DOHH2 (cell line): ENCODE measurements around the gene LNP1.

Experiments
- H3F3A ChIP-seq: fragments of 200-600 bp; sonication (generic), shearing (Covaris generic); 2 replicates; pipeline ENCODE4 v1.6.0; 2016; ENCODE audit warnings: antibody characterized with exemption, mild to moderate bottlenecking; ENCODE audit not compliant: control insufficient read depth, insufficient read depth
- H3K27ac ChIP-seq: fragments of 200-600 bp; sonication (generic); 2 replicates; pipeline ENCODE4 v1.5.1; 2014; ENCODE audit warnings: low read depth, mild to moderate bottlenecking, low read length, moderate library complexity
- H3K27me3 ChIP-seq: fragments of 200-600 bp; sonication (generic); 2 replicates; pipeline ENCODE4 v1.6.1; 2014; ENCODE audit warnings: mild to moderate bottlenecking, low read length, mixed read lengths; ENCODE audit not compliant: control insufficient read depth
- H3K36me3 ChIP-seq: fragments of 200-600 bp; sonication (generic); 2 replicates; pipeline ENCODE4 v1.6.1; 2014; ENCODE audit warnings: mild to moderate bottlenecking, low read length, moderate library complexity, mixed read lengths; ENCODE audit not compliant: control insufficient read depth
- H3K4me1 ChIP-seq: fragments of 200-600 bp; sonication (generic); 2 replicates; pipeline ENCODE4 v1.6.1; 2014; ENCODE audit warnings: mild to moderate bottlenecking, low read length, mixed read lengths; ENCODE audit not compliant: control insufficient read depth
- H3K4me2 ChIP-seq: fragments of 200-600 bp; sonication (generic); 2 replicates; pipeline ENCODE4 v1.6.0; 2014; ENCODE audit warnings: mild to moderate bottlenecking, low read length, moderate library complexity
- H3K4me3 ChIP-seq: fragments of 200-600 bp; sonication (generic); 2 replicates; pipeline ENCODE4 v1.5.1; 2014; ENCODE audit warnings: mild to moderate bottlenecking, low read length, mixed read lengths
- H3K79me2 ChIP-seq: fragments of 200-600 bp; sonication (generic); 2 replicates; pipeline ENCODE4 v1.6.1; 2014; ENCODE audit warnings: mild to moderate bottlenecking, low read length, mixed read lengths; ENCODE audit not compliant: control insufficient read depth
- H3K9me2 ChIP-seq: fragments of 200-600 bp; sonication (generic); replicated peaks from 2 replicates; pipeline ENCODE4 v1.6.1; 2014; ENCODE audit warnings: mild to moderate bottlenecking, low read length, mixed read lengths; ENCODE audit not compliant: control insufficient read depth
- H3K9me3 ChIP-seq: fragments of 200-600 bp; sonication (generic); 2 replicates; pipeline ENCODE4 v1.6.1; 2014; ENCODE audit warnings: antibody characterized with exemption, low read length, mixed read lengths; ENCODE audit not compliant: control insufficient read depth, insufficient read depth
- H4K20me1 ChIP-seq: fragments of 200-600 bp; sonication (generic); 2 replicates; pipeline ENCODE4 v1.6.0; 2014; ENCODE audit warnings: low read depth, mild to moderate bottlenecking, antibody characterized with exemption, low read length, moderate library complexity; ENCODE audit not compliant: control insufficient read depth, insufficient read depth
- EZH2phosphoT487 ChIP-seq: fragments of 200-600 bp; sonication (generic); IDR thresholded peaks from 2 replicates; pipeline ENCODE4 v1.6.1; 2017; ENCODE audit warnings: borderline replicate concordance, mild to moderate bottlenecking, antibody characterized with exemption, low read length, moderate library complexity, mixed read lengths
- TF ChIP-seq, protein P1 (sequence below): fragments of 200-600 bp; sonication (generic); IDR thresholded peaks from one replicate; pipeline ENCODE4 v1.5.1; 2014; ENCODE audit warnings: antibody characterized with exemption, mild to moderate bottlenecking, low read depth, low read length; ENCODE audit not compliant: poor library complexity, severe bottlenecking

LNP1 gene

DNA sequence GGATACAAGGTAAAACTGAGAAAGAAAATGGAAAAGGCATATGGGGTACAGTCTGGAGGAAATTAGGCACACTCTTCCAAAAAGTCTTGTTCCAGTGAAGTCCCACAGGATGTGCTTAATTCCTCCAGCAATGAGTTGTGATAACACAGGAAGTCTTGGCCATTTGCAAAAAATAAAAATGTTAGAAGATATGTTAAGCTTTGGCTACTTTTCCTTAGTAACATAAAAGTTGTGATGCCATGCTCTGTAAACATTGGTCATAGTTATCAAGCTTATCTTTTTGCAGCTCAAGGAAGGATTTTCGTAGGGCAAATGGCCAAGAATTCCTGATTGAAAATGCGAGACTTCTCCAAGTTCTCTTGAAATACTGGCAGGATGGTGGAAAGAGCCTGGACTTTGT, 26.4 kb downstream of the LNP1 start:
- Histone ChIP-seq H3K27ac (no peak overlapping the region), H3K4me2 (no peak overlapping the region), H3K4me1 (no peaks in the 10 kb centered on the region), H3K36me3 (no peaks in the 10 kb centered on the region), H4K20me1 (no peaks in the 10 kb centered on the region), H3K79me2 (no peaks in the 10 kb centered on the region), H3K27me3 (no peaks in the 10 kb centered on the region), H3F3A (no peaks in the 10 kb centered on the region), H3K9me3 (no peaks in the 10 kb centered on the region), H3K4me3 (no peak overlapping the region), H3K9me2 (no peaks in the 10 kb centered on the region)
- TF ChIP-seq EZH2phosphoT487 = no peak
- TF ChIP-seq, protein P1, sequence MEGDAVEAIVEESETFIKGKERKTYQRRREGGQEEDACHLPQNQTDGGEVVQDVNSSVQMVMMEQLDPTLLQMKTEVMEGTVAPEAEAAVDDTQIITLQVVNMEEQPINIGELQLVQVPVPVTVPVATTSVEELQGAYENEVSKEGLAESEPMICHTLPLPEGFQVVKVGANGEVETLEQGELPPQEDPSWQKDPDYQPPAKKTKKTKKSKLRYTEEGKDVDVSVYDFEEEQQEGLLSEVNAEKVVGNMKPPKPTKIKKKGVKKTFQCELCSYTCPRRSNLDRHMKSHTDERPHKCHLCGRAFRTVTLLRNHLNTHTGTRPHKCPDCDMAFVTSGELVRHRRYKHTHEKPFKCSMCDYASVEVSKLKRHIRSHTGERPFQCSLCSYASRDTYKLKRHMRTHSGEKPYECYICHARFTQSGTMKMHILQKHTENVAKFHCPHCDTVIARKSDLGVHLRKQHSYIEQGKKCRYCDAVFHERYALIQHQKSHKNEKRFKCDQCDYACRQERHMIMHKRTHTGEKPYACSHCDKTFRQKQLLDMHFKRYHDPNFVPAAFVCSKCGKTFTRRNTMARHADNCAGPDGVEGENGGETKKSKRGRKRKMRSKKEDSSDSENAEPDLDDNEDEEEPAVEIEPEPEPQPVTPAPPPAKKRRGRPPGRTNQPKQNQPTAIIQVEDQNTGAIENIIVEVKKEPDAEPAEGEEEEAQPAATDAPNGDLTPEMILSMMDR = no peak

DNA sequence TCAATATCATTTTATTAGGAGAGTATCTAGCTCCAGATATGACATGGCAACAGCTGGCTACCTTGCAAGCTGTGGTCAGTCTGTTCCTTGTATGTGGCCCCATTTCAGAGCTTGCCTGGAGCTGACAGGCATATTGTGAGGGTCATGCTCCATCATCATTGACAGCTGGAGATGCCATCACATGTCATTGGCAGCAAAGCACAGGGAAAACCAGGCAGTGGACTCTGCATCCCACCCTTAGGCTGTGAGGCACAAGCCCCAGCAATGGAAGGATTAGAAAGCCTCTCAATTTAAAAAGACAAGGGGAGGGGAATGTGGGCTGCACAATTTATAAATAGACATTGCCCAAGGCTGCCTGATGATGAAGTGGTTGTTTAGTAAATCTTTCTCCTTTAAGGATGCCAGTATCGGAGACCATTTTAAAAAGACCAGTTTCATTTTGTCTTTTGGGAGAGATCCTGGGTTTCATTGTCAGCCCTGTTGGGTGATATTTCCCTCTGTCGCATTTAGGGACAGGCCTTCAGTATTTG, 27.9 kb downstream of the LNP1 start:
- Histone ChIP-seq H3K4me2 (no peak overlapping the region), H3K79me2 (no peaks in the 10 kb centered on the region), H3K9me3 (no peaks in the 10 kb centered on the region), H3K36me3 (no peaks in the 10 kb centered on the region), H3F3A (no peaks in the 10 kb centered on the region), H3K27ac (no peak overlapping the region), H4K20me1 (no peaks in the 10 kb centered on the region), H3K4me3 (no peak overlapping the region), H3K27me3 (no peaks in the 10 kb centered on the region), H3K9me2 (no peaks in the 10 kb centered on the region), H3K4me1 (no peaks in the 10 kb centered on the region)
- TF ChIP-seq, protein P1 = no peak
- TF ChIP-seq EZH2phosphoT487 = no peak

DNA sequence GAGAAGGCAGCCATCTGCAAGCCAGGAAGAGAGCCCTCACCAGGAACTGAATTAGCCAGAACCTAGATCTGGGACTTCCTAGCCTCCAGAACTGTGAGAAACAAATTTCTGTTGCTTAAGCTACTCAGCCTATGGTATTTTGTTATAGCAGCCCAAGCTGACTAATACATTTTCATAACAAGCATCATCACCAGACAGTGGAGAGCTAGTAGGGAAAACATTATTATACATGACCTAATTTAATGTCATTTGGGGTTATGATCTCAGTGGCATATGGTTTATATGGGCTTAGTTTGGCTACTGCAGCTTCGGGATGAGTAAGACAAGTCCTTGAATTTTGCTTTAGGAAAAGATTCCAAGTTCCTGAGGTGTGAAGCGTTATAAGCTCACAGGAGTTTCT, 35.6 kb downstream of the LNP1 start:
- Histone ChIP-seq H3K4me1 (no peaks in the 10 kb centered on the region), H3K4me3 (no peak overlapping the region), H4K20me1 (no peaks in the 10 kb centered on the region), H3F3A (no peaks in the 10 kb centered on the region), H3K27me3 (no peaks in the 10 kb centered on the region), H3K4me2 (no peak overlapping the region), H3K27ac (no peak overlapping the region), H3K36me3 (no peaks in the 10 kb centered on the region), H3K9me3 (no peaks in the 10 kb centered on the region), H3K79me2 (no peaks in the 10 kb centered on the region), H3K9me2 (no peaks in the 10 kb centered on the region)
- no peak for TF ChIP-seq EZH2phosphoT487
- TF ChIP-seq, protein P1 = no peak
